HepG2 (cell line): Measurements from ENCODE around the gene AZI2. TPM values are rescaled to one million over a fixed set of nuclear protein-coding genes. Genes with fewer than 3 reads are reported as not detected.

Experiments
- ATM ChIP-seq: fragments of 450-650 bp; IDR thresholded peaks from 2 replicates; pipeline ENCODE4 v1.7.1; 2017; ENCODE audit warnings: mild to moderate bottlenecking, borderline replicate concordance
- BORCS8-MEF2B ChIP-seq: sonication (generic); formaldehyde crosslinking; IDR thresholded peaks from 2 replicates; pipeline ENCODE4 v1.8.0; 2022; ENCODE audit warnings: mild to moderate bottlenecking, missing genetic modification reagents
- GATAD1 ChIP-seq: IDR thresholded peaks from 2 replicates; pipeline ENCODE4 v1.6.1; 2016; ENCODE audit warnings: missing genetic modification reagents, missing compliant biosample characterization
- KAT8 ChIP-seq: IDR thresholded peaks from 2 replicates; pipeline ENCODE4 v1.6.1; 2016; ENCODE audit warnings: missing genetic modification reagents, missing compliant biosample characterization
- LRRFIP1 ChIP-seq: sonication (generic); formaldehyde crosslinking; conservative IDR thresholded peaks from 2 replicates; pipeline ENCODE4 v1.4.0; 2020; ENCODE audit warnings: missing genetic modification reagents
- MLXIP ChIP-seq: sonication (generic); formaldehyde crosslinking; IDR thresholded peaks from 2 replicates; pipeline ENCODE4 v1.9.0; 2021; ENCODE audit warnings: missing genetic modification reagents, borderline replicate concordance
- NCOR1 ChIP-seq: fragments of 200-600 bp; sonication (generic); IDR thresholded peaks from 2 replicates; pipeline ENCODE4 v1.7.0; 2017; ENCODE audit warnings: antibody characterized with exemption, low read length, borderline replicate concordance
- ONECUT2 ChIP-seq: sonication (generic); formaldehyde crosslinking; IDR thresholded peaks from 2 replicates; pipeline ENCODE4 v1.4.0; 2020; ENCODE audit warnings: missing genetic modification reagents
- REPIN1 ChIP-seq: sonication (generic); formaldehyde crosslinking; IDR thresholded peaks from 2 replicates; pipeline ENCODE4 v1.8.0; 2022; ENCODE audit warnings: missing genetic modification reagents, low read depth, mild to moderate bottlenecking, borderline replicate concordance
- RORA ChIP-seq: sonication (generic); formaldehyde crosslinking; IDR thresholded peaks from 2 replicates; pipeline ENCODE4 v1.5.0; 2020; ENCODE audit warnings: mild to moderate bottlenecking, missing genetic modification reagents, moderate library complexity
- SAP130 ChIP-seq: IDR thresholded peaks from 2 replicates; pipeline ENCODE4 v1.6.1; 2016; ENCODE audit warnings: low read depth
- SMAD9 ChIP-seq: sonication (generic); formaldehyde crosslinking; IDR thresholded peaks from 2 replicates; pipeline ENCODE4 v1.5.1; 2020; ENCODE audit warnings: mild to moderate bottlenecking, missing genetic modification reagents
- SMARCC2 ChIP-seq: fragments of 450-650 bp; IDR thresholded peaks from 2 replicates; pipeline ENCODE4 v1.6.1; 2017; ENCODE audit warnings: antibody characterized with exemption, mild to moderate bottlenecking
- SRF ChIP-seq: IDR thresholded peaks from 2 replicates; pipeline ENCODE4 v1.6.1; 2011; ENCODE audit warnings: mild to moderate bottlenecking, low read depth, low read length, moderate library complexity
- TBX3 ChIP-seq: fragments of 450-650 bp; IDR thresholded peaks from 2 replicates; pipeline ENCODE4 v1.6.1; 2017; ENCODE audit warnings: antibody characterized with exemption, mild to moderate bottlenecking, inconsistent platforms, borderline replicate concordance
- ZFY ChIP-seq: sonication (generic); formaldehyde crosslinking; IDR thresholded peaks from 2 replicates; pipeline ENCODE4 v1.4.0; 2020; ENCODE audit warnings: missing genetic modification reagents
- ZNF282 ChIP-seq: fragments of 450-650 bp; IDR thresholded peaks from 2 replicates; pipeline ENCODE4 v1.6.1; 2018; ENCODE audit not compliant: partially characterized antibody
- ZNF34 ChIP-seq: sonication (generic); formaldehyde crosslinking; IDR thresholded peaks from 2 replicates; pipeline ENCODE4 v1.4.0; 2020; ENCODE audit warnings: mild to moderate bottlenecking, missing genetic modification reagents, borderline replicate concordance
- ZNF350 ChIP-seq: sonication (generic); formaldehyde crosslinking; IDR thresholded peaks from 2 replicates; pipeline ENCODE4 v1.4.0; 2020; ENCODE audit warnings: mild to moderate bottlenecking, low read depth, missing genetic modification reagents, borderline replicate concordance
- ZNF558 ChIP-seq: sonication (generic); formaldehyde crosslinking; IDR thresholded peaks from 2 replicates; pipeline ENCODE4 v1.9.0; 2022; ENCODE audit warnings: mild to moderate bottlenecking, missing genetic modification reagents, borderline replicate concordance
- ZXDC ChIP-seq: sonication (generic); formaldehyde crosslinking; IDR thresholded peaks from 2 replicates; pipeline ENCODE4 v1.5.0; 2020; ENCODE audit warnings: mild to moderate bottlenecking, missing genetic modification reagents
- polyA plus RNA-seq, 8 experiments: library from polyadenylated mRNA; depleted of rRNA in 3 of 8; stranded (reverse) in 7 of 8; unstranded in 1 of 8; fragments of >200 nt; fragmentation: Illumina TruSeq in 4 of 8; extraction: Trizol in 4 of 8; gene quantifications; 2 replicates each; pipeline versions ENCODE4 v1.2.1 to v1.2.3, GENCODE V29; 2011 to 2016; ENCODE audit warnings: low read depth in 4 of 8, missing spikeins in 1 of 8, mixed read lengths in 1 of 8; ENCODE audit not compliant: insufficient read depth in 1 of 8
- total RNA-seq, 5 experiments: library from RNA; depleted of rRNA; stranded (reverse); fragments of >200 nt; fragmentation: Illumina TruSeq; extraction: Trizol; gene quantifications; 2 replicates each; pipeline ENCODE4 v1.2.3, GENCODE V29; 2016; ENCODE audit warnings: low read depth in 1 of 5

Gene AZI2
- total and polyA plus RNA-seq, 2 of the 13 experiments (the other 11 are each of a cell fraction or from before 2014, with no cell fraction given): 43.7 to 49.8 TPM

- no peak for TF ChIP-seq SRF
- TF ChIP-seq ZNF350 (CRISPR knock-in tag): peak; percentile 96
- peak; percentile 82 for TF ChIP-seq BORCS8-MEF2B
- no peak for TF ChIP-seq RORA
- peak; percentile 79 for TF ChIP-seq GATAD1 (CRISPR knock-in tag)
- peak; percentile 98 for TF ChIP-seq ZFY
- peak; percentile 21; the same call in 1 of the 2 replicates for TF ChIP-seq NCOR1
- TF ChIP-seq ATM: no peak
- TF ChIP-seq ZNF34 (CRISPR knock-in tag): no peak
- no peak for TF ChIP-seq SMAD9 (CRISPR knock-in tag)
- TF ChIP-seq ZXDC (CRISPR knock-in tag): no peak
- peak; percentile 80 for TF ChIP-seq KAT8 (CRISPR knock-in tag)
- TF ChIP-seq SMARCC2: no peak
- TF ChIP-seq SAP130: peak; percentile 80
- TF ChIP-seq LRRFIP1: no peak
- TF ChIP-seq REPIN1: peak; percentile 77; the same call in 1 of the 2 replicates
- TF ChIP-seq MLXIP: no peak
- TF ChIP-seq ONECUT2 (CRISPR knock-in tag): no peak
- TF ChIP-seq ZNF558 (CRISPR knock-in tag): peak; percentile 50; the same call in 1 of the 2 replicates
- no peak for TF ChIP-seq ZNF282
- TF ChIP-seq TBX3: peak; percentile 45; the same call in 1 of the 2 replicates
Measured at GRCh38 chr3:28348629-28349468, at the start of gene AZI2, which contains the start of gene ZCWPW2 (continued).
